ENCODE measurements around the gene RHEBL1.

The RHEBL1 gene, protein sequence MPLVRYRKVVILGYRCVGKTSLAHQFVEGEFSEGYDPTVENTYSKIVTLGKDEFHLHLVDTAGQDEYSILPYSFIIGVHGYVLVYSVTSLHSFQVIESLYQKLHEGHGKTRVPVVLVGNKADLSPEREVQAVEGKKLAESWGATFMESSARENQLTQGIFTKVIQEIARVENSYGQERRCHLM

DNA sequence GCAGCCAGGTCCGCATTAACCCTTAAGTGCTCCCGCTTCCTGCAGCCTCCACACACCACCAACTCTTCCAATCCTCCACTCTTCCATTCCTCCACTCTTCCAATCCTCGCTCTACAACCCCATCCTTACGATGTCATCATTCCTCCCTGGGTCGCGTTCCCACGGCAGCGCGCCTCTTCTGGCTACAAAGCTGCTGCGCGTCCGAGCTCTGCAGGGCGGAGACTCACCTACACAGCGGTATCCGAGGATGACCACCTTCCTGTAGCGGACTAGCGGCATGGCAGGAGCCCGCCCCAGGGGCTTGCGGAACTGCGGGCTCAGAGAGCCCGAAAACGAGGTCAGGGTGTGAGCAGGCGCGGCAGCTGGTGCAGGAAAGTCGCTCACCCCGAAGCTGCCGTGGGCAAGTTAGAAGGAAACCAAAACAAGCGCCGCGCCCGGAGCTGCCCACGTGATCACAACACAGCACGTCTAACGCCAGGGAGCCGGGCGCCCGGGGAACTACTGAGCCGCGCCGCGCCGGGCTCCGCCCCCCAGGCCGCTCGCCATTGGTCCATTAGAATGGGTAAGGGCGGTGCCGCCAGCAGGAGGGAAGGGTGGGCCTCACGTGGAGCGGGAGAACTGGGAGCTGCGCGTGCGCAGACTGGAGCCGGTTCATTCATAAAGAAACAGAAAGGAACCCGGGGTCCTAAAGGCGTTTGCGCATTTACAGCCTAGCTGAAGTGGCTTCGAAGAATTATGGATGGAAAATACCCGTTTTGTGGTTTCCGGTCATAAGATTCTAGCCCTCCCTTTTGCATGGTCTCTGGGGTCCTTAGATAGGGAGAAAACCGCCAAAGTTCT lies at the start of gene RHEBL1:
Gene RHEBL1 (minus strand): TSS at position 473 of the 840 bp plus-strand sequence. CDS start 194 bp downstream, at position 279.
- DNase-seq (ENCODE audit: low read depth in 2 of 2) = peak; percentile 91 to 92

DNA sequence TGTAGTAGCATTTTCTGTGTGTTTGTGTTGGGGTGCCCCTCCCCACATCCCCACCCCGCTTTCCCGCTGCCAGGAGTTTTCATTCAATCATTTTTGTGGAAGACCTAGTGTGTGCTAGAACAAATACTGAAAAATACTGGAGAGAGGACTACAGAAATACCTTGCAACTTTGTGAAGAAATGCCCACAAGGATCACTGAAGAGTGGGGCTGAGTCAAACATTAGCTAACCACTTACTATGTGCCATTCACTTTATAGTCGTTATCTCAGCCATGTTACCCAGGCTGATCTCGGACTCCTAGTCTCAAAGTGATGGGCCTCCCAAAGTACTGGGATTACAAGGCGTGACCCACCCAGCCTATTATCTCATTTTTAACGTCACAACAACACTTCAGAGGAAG lies 41.4 kb upstream of the RHEBL1 start:
- DNase-seq (ENCODE audit: low read depth in 2 of 2) = no peak

DNA sequence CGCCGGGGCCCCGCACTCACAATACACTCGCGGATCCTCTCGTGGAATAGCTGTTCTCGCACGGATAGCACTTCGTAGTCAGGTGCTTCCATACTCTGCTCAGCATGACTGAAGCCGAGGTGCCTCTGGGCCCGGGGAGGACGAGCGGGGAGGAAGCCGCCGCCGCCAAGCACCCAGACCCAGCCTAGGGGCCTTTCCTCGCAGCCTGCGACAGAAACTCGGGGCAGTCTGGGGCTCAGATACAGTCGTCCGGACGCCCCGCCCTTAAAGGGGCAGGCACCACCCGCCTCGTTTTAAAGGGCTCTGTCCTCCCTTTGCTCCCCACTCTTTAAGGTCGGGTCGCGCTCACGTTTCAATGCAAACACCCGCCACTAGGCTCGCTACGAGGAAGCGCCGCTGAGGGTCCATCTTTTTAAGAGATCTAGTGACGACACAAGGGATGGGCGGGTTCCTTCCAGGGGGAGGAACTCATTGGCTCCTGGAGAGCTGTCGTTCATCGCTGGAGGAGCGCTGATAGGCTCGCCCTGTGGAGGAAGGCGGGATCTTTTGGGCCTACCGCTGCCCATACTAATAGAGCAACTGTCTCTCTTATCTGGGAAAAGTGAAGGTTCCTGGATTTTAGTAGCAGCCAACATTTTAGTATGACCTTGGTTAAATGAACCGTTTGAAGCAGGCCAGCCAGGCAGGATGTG lies 40.8 kb upstream of the RHEBL1 start, which contains the start of gene LMBR1L:
Gene LMBR1L (minus strand): TSS at position 384 of the 692 bp plus-strand sequence. CDS start 292 bp downstream, at position 92.
- peak; percentile 97 to 98 for DNase-seq (ENCODE audit: low read depth in 2 of 2)

DNA sequence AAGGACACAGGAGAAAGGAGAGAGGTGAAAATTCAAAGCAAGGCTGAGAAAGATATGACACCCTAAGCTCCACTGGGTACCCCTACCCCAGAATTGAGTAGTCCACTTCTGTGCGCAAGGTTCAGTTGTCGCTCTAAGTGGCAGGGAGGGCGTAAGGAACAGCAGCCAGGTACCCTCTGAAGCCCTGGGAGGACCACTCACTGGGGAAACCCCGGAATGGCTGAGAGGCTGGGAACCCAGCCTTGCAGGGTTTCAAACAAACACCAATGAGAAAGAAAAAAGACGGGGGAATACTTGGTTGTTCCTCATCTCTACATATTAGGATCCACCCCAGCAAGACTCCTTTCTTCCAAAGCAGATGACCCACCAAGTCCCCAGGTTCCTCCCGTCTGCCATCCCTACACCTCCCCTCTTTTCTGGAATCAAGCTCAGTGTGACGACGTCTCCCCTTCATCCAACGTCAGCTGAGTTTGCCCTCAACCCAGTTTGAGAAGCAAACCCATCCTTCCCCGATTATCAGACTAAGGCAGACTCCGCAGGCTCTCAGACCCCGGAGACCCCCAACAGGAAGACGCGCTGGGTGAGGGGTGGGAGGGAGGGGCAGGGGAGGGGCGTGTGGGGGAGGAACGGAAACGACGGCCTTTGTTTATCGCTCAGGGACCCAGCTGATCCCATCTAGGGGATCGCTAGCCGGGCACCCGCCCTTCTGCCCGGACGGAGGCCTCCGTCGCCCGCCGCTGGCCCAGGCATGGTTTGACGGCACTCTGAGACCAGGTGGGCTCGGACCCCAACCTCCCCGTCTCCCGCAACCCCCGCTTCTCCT lies 40.1 kb upstream of the RHEBL1 start:
- no peak for DNase-seq (ENCODE audit: low read depth in 2 of 2)

DNA sequence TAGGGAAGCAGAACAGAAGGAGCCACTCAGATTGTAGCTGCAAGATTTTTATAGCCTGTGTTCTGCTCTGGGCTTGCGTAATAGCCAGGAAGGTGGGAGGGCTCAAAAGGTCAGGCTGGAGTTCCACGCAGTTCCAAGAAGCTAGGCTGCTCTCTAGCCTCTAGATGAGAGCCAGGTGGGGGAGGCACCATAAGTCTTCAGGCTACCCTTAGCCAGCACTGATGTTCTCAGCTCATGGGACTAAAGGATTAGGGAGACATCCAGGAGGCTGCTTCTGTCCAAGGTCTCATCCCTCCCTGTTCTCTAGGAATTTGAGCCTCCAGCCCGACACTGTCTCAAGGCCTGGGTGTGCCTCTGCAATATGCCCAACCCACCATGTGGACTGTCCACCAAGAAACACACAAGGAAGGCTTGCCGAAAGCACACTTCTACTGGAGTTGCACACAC lies 39.2 kb upstream of the RHEBL1 start:
- DNase-seq (ENCODE audit: low read depth in 2 of 2) = no peak

DNA sequence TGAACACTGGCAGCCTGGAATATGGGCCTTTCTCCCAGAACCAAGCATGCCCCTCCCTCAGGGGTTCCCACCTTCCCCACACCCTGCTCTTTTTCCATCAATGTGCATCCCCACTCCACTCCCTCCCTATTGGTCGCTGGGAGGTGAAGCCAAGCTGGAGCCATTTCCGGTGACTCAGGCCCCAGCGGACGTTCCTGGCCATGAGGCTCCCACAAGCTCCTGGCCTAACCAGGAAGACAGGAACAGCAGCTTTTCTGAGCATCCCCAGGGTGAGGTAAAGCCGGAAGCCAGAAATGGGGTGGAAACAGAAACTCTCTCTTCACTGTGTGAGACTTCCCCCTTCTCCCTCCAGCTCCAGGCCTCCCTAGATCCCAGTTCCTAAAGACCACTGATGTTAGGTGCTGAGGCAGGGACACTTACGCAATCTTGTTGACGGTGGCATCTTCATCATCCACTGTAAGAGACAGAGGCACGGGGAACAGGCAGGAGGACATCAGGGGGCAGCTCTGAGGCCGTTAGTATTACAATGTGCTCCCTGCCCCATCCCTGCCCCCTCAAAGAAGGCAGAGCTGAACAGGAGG lies 35.8 kb upstream of the RHEBL1 start:
- no peak for DNase-seq (ENCODE audit: low read depth in 2 of 2)

DNA sequence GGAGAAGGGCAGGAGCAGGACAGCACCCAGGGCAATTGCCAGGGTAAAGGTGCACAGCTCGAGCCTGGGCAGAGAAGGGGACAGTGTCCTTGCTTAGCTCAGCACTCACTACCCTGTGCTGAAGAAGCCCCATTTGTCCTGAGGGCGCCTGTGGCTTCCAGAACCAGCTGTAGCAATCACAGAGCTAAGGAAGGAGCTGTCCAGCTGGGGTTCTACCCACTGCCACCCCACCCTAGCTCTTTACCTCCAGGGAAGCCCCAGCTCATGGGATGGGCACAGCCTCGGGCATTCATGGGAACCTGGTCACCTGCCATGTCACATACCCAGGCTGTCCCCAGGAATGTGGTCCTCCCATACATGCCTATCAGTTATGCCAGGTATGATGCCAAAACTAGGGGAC lies 35.0 kb upstream of the RHEBL1 start:
- no peak for DNase-seq (ENCODE audit: low read depth in 2 of 2)

DNA sequence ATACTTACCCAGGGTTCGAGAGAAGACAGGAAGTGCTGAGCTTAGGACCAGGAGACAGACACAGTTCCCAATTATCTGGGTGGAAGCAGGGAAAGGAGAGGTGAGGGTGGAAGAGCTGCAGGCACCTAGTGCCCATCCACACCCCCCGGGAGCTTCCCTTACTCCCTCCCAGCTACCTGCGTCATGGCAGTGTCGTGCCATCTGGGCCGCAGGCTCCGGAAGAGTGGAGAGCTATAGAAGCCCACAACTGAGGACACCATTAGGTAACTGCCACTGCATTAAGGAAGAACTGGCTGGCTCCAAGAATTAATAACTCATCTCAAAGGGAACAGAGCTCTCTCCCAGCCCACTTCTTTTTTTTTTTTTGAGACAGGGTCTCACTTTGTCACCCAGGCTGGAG lies 30.6 kb upstream of the RHEBL1 start:
- DNase-seq (ENCODE audit: low read depth in 2 of 2) = no peak

DNA sequence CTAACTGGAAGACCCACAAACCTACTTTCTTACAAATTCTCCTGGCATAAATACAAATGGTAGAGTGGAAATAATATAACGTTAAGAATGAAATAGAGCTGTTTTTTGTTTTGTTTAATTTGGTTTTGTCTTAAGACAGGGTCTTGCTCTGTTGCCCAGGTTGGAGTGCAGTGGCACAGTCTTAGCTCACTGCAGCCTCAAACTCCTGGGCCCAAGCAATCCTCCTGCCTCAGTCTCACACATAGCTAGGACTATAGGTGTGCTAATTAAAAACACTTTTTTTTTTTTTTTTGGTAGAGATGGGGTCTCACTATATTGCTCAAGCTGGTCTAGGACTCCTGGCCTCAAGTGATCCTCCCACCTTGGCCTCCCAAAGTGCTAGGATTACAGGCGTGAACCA lies 28.9 kb upstream of the RHEBL1 start:
- DNase-seq (ENCODE audit: low read depth in 2 of 2) = no peak

DNA sequence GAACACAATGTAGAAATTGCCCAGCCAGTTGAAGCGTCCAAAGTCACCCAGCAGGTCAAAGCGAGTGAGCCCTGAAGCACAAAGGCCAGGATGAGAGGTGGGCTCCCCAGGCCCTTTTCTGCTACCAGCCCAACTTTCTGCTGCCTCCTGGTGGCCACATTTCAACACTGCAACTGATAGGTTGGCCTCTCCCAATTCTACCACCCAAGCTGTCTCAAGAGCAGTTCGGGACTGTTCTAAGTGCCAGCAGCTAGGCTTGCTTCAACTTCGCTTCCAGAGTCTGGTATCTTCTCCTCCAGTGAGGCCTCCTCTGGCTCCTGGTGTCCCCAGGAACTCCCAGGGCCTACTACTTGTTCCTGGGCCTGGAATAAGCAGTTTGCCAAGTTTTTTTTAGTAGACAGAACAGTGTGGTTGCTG lies 28.3 kb upstream of the RHEBL1 start:
- no peak for DNase-seq (ENCODE audit: low read depth in 2 of 2)

DNA sequence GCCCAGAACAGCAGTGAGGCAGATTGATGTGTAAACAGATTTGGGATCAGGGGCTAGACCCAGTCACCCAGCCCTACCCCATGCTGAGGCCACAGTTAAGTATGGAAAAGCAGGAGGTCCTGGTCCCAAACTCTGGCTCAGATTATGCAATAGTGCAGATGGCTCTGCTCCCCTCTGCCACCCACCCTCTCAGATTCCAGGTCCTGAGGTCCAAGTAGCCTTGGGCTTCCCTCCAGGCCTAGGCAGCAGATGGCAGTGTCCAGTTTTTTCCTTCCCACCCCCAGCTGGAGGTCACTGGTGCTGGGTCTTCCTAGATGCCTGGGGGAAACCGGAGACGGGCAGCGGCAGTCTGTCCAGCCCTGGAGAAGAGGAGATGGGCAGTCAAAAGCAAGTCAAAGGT lies 27.6 kb upstream of the RHEBL1 start:
- DNase-seq (ENCODE audit: low read depth in 2 of 2) = no peak

DNA sequence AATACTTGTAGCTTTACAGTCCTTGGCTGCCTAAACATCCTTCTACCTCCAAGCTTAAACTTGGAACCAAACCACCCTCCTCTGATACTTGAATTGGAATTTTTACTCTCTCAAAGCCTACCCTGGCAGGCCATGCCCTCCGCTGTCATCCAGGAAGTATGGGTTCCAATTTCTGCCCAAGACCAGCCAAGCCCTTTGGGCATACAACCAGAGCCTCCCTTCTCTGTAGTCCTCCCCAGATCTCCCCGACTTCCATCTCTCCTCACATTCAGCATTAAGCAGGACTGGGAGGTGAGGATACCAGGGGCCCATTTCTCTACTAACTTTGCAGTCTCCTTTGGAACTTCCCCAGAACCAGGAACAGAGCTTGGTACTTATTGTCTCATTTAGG lies 25.2 kb upstream of the RHEBL1 start:
- no peak for DNase-seq (ENCODE audit: low read depth in 2 of 2)

DNA sequence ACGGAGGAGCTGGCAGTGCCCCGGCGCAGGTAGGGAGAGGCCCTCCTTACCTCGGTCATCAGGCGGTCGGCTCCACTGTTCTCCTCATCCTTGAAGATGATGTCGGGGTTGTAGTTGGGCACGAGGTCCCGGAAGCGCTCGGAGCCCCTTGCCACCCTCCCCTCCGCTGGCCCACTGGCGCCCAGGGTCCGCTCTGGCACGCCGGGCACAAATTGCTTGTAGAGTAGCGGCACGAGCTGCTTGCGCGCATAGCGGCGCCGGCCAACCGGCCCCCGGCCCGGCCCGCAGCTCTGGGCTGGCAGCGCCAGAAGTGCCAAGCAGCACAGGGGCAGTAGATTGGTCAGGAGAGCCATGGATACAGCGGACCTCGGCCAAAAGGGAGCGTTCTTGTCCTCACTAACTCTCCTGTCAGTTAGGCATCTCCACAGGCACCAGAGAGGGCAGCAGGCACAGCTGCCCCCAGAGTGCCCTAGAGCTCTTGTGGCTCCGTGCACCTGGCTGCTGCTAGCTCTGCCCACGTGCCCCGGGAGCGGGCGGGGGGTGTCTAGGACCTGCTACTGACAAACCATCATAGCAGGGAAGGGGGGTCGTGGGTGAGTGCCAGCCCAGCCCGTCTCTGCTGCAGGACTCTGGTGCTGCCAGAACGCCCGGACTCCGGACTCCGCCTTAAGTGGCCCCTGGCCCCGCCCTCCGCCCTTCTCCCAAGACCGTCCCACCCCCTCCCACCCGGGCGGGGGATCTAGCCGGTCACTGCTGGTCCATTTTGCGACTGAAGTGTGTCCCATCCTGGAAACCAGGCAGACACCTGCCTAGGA lies 24.6 kb upstream of the RHEBL1 start, which contains the start of gene DHH:
Gene DHH (minus strand): TSS at position 642 of the 815 bp plus-strand sequence. CDS start 289 bp downstream, at position 353.
- no peak for DNase-seq (ENCODE audit: low read depth in 2 of 2)

DNA sequence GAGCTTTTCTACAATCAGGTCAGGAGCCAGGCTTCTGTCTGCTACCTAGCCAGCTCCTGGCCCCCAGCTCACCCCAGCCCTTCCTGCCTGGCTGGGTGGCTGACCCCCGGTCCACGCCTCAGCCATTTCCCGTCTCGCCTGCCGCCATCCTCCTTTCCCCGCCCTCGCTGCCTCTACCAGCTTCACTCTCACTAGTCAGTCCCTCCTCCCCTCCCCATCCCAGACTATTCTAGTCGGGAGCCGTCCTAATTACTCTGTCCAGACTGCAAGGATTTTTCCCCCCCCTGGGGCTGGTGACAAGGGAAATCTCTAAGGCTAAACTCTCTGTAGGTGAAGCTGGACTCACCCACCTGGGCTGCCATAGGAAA lies 24.0 kb upstream of the RHEBL1 start:
- DNase-seq (ENCODE audit: low read depth in 2 of 2) = no peak

DNA sequence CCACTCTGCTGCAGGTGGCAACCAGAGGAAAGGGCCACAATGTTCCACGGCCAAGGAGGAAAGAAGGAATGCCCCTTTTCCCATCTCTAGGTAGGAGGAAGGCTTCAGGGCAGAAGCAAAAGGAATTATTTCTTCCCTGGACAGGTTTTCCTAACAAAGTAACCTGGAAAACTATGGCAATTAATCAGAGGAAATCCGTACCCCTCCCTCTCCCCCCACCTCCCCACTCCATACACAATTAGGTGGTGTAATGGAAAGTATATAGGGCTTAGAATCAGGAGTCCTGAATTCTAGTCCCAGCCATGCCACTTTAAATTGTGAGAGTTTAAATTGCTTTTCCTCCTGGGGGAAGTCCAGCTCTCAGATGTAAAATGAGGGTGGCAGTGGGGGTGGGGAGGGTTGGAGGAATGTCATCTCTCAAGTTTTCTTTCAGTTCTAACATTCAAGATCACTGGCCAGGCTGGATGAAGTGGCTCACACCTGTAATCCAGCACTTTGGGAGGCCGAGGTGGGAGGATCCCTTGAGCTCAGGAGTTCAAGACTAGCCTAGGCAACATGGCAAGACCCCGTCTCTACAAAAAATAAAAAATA lies 23.1 kb upstream of the RHEBL1 start:
- no peak for DNase-seq (ENCODE audit: low read depth in 2 of 2)

DNA sequence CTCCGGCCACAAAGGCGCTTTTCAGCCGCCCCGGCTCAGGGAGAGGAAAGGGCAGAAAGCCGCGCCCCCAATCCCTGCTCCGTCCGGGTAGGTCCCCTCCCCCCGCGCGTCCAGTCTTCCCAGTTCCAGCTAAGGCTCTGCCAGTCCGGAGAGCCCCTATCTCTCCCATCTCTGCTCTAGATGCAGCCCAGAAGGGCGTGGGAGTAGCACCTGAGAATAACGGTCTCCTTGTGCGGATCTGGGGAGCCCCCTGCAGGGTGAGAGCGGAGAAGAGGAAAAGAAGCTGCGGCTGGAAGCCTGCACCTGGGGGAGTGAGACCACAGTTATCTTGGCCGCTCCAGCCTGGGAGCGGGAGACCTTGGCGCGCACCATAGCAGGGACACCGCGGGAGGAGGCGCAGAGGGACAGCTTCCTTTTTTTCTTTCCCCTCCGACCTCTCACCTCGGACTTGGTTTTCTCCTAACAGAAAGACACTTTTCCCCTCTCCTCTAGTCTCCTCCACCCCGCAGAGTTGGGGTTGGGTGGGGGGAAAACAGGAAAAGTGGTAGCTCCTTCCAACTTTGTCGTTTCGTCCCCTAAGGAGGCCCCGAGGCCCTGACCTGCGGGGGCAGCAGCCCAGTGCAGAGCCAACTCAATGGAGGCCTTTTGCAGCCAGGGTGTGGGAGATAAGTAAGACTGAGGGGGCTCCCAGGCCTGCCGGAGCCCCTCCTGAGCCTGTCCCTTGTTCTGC lies 22.5 kb upstream of the RHEBL1 start:
- DNase-seq (ENCODE audit: low read depth in 2 of 2) = no peak

DNA sequence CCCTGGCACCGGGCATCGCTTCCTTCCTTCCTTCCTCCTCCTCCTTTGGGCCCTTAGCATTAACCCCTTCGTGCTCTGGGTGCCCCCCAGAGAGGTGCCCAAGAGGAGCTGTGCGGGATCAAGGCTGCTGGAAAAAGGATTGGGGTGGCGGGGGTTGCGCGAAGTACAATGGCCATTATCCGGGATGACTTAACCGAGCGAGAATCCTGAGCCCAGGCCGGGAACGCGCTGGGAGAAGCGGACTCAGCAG lies 22.0 kb upstream of the RHEBL1 start:
- no peak for DNase-seq (ENCODE audit: low read depth in 2 of 2)

DNA sequence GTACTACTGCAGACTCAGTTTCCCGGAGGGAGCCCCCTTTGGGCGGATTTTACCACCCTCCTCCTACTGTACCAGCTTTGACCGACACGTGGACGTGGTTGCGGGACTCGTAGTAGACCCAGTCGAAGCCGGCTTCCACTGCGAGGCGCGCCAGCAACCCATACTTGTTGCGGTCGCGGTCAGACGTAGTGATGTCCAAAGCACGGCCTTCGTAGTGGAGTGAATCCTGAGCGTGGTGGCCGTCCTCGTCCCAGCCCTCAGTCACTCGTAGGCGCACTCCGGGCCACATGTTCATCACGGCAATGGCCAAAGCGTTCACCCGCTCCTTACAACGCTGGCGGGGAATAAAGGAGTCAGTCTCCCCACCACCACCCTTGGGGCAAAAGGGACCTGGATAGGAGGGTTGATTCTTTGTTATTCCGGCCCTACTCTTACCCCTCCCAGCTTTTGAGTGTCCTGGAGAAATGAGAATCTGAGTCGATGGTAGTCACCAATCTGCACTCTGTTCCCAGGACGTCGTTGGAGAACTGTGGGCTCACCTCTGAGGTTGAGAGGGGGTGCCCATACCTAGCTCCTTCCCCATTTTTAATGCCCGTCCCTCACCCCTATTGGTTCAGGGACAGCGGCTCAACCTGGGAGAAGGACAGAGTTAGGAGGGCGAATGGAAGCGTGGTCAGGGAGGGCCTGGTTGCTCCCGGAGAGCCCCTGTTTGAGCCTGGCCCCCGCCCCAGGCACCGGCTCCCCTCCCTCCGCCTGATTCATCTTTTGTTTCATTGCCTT lies 21.5 kb upstream of the RHEBL1 start:
- DNase-seq (ENCODE audit: low read depth in 2 of 2) = no peak
